Measurements from ENCODE around the gene EPS8L1.
"Not testable (repeated sequence)": the region's sequence is repeated elsewhere in the genome, so short reads cannot be mapped to it uniquely, and the experiment has no call there.

The EPS8L1 gene

GRCh38 chr19:55075371-55075998 is at the start of gene EPS8L1:
EPS8L1 (plus strand) TSS chr19:55075869; CDS start chr19:55076445, 576 bp downstream.
- Histone ChIP-seq H3K4me1 (ENCODE audit: control insufficient read depth, insufficient read depth, low read length) (peaks cover 5% of the 10 kb centered on the region; the same call in 1 of the 2 replicates), H3K9me3 (ENCODE audit: control insufficient read depth, insufficient read depth, low read length) (no peaks in the 10 kb centered on the region), H3K4me3 (ENCODE audit: low read depth, low read length) (peak within 1 kb of the TSS; percentile 47), H3K27ac (ENCODE audit: low read depth, low read length) (no peak within 1 kb of the TSS), H3K36me3 (ENCODE audit: control insufficient read depth, insufficient read depth, low read length) (no peaks in the 10 kb centered on the region), H3K9ac (ENCODE audit: low read depth, low read length) (no peak within 1 kb of the TSS), H3K27me3 (ENCODE audit: control insufficient read depth, insufficient read depth, low read length) (peaks cover 45% of the 10 kb centered on the region)

DNA sequence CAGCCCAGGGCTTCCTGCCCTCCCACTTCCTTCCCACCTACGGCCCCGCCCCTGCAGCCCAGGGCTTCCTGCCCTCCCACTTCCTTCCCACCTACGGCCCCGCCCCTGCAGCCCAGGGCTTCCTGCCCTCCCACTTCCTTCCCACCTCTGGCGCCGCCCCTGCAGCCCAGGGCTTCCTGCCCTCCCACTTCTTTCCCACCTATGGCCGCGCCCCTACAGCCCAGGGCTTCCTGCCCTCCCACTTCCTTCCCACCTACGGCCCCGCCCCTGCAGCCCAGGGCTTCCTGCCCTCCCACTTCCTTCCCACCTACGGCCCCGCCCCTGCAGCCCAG is 48.6 kb upstream of the EPS8L1 start:
- not testable (repeated sequence) for H3K4me3 ChIP-seq (ENCODE audit: low read depth, low read length); H3K27ac ChIP-seq (ENCODE audit: low read depth, low read length)

GRCh38 chr19:55027472-55028337 is 48.0 kb upstream of the EPS8L1 start:
- H3K4me1 ChIP-seq (ENCODE audit: control insufficient read depth, insufficient read depth, low read length) = no peaks in the 10 kb centered on the region
- no peaks in the 10 kb centered on the region for H3K27me3 ChIP-seq (ENCODE audit: control insufficient read depth, insufficient read depth, low read length)
- no peak overlapping the region for H3K9ac ChIP-seq (ENCODE audit: low read depth, low read length)
- H3K27ac ChIP-seq (ENCODE audit: low read depth, low read length) = no peak overlapping the region
- no peaks in the 10 kb centered on the region for H3K9me3 ChIP-seq (ENCODE audit: control insufficient read depth, insufficient read depth, low read length)
- no peak overlapping the region for H3K4me3 ChIP-seq (ENCODE audit: low read depth, low read length)
- H3K36me3 ChIP-seq (ENCODE audit: control insufficient read depth, insufficient read depth, low read length) = no peaks in the 10 kb centered on the region

More for the DNA sequence above, 48.6 kb upstream of the EPS8L1 start:
- not testable (repeated sequence) for H3K27me3 ChIP-seq (ENCODE audit: control insufficient read depth, insufficient read depth, low read length); H3K9me3 ChIP-seq (ENCODE audit: control insufficient read depth, insufficient read depth, low read length); H3K36me3 ChIP-seq (ENCODE audit: control insufficient read depth, insufficient read depth, low read length); H3K9ac ChIP-seq (ENCODE audit: low read depth, low read length); H3K4me1 ChIP-seq (ENCODE audit: control insufficient read depth, insufficient read depth, low read length)

DNA sequence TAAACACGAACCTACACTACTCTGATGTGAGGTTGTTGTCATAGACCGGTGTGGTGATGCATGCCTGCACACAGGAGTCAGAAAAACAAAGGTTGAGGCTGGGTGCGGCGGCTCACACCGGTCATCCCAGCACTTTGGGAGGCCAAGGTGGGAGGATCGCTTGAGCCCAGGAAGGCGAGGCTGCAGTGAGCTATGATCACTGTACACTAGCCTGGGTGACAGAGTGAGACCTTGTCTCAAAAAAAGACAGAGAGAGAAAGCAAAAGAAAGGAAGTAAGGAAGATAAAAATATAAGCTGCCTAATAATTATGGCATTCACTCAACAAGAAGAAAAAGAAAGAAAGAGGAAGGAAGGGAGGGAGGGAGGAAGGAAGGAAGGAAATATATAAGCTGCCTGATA is 46.9 kb upstream of the EPS8L1 start:
- H3K4me3 ChIP-seq (ENCODE audit: low read depth, low read length) = no peak overlapping the region
- H3K36me3 ChIP-seq (ENCODE audit: control insufficient read depth, insufficient read depth, low read length) = no peaks in the 10 kb centered on the region
- H3K9ac ChIP-seq (ENCODE audit: low read depth, low read length) = no peak overlapping the region
- no peaks in the 10 kb centered on the region for H3K4me1 ChIP-seq (ENCODE audit: control insufficient read depth, insufficient read depth, low read length)
- no peak overlapping the region for H3K27ac ChIP-seq (ENCODE audit: low read depth, low read length)
- H3K27me3 ChIP-seq (ENCODE audit: control insufficient read depth, insufficient read depth, low read length) = no peaks in the 10 kb centered on the region
- H3K9me3 ChIP-seq (ENCODE audit: control insufficient read depth, insufficient read depth, low read length) = no peaks in the 10 kb centered on the region

DNA sequence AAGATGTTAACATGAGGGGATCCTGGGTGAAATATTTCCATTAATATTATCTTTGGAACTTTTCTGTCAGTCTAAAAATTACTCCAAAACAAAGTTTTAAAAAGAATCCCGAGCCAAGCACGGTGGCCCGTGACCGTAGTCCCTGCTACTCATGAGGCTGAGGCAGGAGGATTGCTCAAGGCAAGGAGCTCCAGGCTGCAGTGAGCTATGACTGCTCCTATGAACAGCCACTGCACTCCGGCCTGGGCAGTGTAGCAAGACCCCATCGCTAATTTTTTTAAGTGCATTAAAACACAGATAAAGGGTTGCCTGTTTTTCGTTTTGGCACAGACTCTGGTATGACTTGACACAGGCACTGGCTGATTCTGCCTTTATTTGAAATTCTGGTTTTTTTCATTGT is 44.5 kb upstream of the EPS8L1 start:
- H3K27me3 ChIP-seq (ENCODE audit: control insufficient read depth, insufficient read depth, low read length) = no peaks in the 10 kb centered on the region
- no peaks in the 10 kb centered on the region for H3K9me3 ChIP-seq (ENCODE audit: control insufficient read depth, insufficient read depth, low read length)
- no peaks in the 10 kb centered on the region for H3K4me1 ChIP-seq (ENCODE audit: control insufficient read depth, insufficient read depth, low read length)
- no peak overlapping the region for H3K4me3 ChIP-seq (ENCODE audit: low read depth, low read length)
- no peak overlapping the region for H3K27ac ChIP-seq (ENCODE audit: low read depth, low read length)
- H3K36me3 ChIP-seq (ENCODE audit: control insufficient read depth, insufficient read depth, low read length) = no peaks in the 10 kb centered on the region
- H3K9ac ChIP-seq (ENCODE audit: low read depth, low read length) = no peak overlapping the region

DNA sequence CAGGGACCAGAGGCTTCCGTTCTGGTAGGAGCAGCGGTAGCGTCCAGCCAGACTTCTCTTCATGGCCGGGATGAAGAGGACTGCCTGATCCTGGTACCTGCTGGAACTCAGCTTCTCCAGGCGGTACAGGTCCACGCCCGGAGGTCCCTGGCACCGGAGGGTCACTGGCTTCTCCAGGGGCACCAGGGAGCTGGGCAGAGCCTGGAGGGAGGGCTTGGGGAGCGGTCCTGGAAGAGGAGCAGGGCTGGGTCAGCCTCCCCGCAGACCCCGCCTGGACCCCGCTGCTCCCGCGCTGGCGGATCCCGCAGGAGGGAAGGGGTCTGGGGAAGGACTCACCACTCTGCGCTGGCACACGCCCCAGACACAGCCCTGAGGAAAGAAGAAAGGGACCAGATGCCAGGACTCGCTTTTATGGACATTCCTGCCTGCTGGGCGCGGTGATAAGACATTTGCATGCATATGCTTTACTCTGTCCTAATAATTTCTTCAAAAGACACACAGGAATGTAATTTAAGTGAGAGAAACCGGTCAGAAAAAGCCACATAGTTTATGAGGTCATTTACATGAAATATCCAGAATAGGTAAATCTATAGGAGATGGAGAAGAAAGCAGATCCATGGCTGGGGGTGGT is 43.4 kb upstream of the EPS8L1 start:
- no peaks in the 10 kb centered on the region for H3K4me1 ChIP-seq (ENCODE audit: control insufficient read depth, insufficient read depth, low read length)
- no peak overlapping the region for H3K4me3 ChIP-seq (ENCODE audit: low read depth, low read length)
- no peaks in the 10 kb centered on the region for H3K36me3 ChIP-seq (ENCODE audit: control insufficient read depth, insufficient read depth, low read length)
- H3K27ac ChIP-seq (ENCODE audit: low read depth, low read length) = no peak overlapping the region
- no peaks in the 10 kb centered on the region for H3K27me3 ChIP-seq (ENCODE audit: control insufficient read depth, insufficient read depth, low read length)
- H3K9ac ChIP-seq (ENCODE audit: low read depth, low read length) = no peak overlapping the region
- no peaks in the 10 kb centered on the region for H3K9me3 ChIP-seq (ENCODE audit: control insufficient read depth, insufficient read depth, low read length)

- H3K9me3 ChIP-seq (ENCODE audit: control insufficient read depth, insufficient read depth, low read length); H3K27me3 ChIP-seq (ENCODE audit: control insufficient read depth, insufficient read depth, low read length); H3K27ac ChIP-seq (ENCODE audit: low read depth, low read length); H3K9ac ChIP-seq (ENCODE audit: low read depth, low read length); H3K4me3 ChIP-seq (ENCODE audit: low read depth, low read length); H3K4me1 ChIP-seq (ENCODE audit: control insufficient read depth, insufficient read depth, low read length); H3K36me3 ChIP-seq (ENCODE audit: control insufficient read depth, insufficient read depth, low read length): not testable (repeated sequence)
Measured at GRCh38 chr19:55032976-55033643, 42.6 kb upstream of the EPS8L1 start.

DNA sequence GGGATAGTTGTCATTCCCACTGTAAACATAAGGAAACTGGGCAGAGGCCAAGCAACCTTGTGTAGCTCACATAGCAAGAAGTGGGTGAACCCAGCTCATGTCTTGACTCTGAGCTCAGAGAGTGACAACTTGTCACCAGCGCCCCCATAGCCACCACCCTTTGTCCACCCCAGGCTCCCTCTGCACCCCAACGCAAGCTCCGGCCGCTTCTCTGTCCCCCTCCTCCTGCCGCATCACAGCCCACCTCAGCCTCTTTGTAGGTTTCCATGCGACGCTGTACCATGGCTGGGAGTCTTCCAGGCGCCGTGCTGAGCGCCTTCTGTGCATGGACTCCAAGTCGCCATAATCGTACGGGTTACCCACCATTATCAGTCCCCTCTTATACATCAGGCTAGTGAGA is 40.9 kb upstream of the EPS8L1 start:
- Histone ChIP-seq H3K4me1 (ENCODE audit: control insufficient read depth, insufficient read depth, low read length) (no peaks in the 10 kb centered on the region), H3K27me3 (ENCODE audit: control insufficient read depth, insufficient read depth, low read length) (no peaks in the 10 kb centered on the region), H3K9me3 (ENCODE audit: control insufficient read depth, insufficient read depth, low read length) (no peaks in the 10 kb centered on the region), H3K36me3 (ENCODE audit: control insufficient read depth, insufficient read depth, low read length) (no peaks in the 10 kb centered on the region; the same call in 1 of the 2 replicates), H3K9ac (ENCODE audit: low read depth, low read length) (no peak overlapping the region), H3K4me3 (ENCODE audit: low read depth, low read length) (no peak overlapping the region), H3K27ac (ENCODE audit: low read depth, low read length) (no peak overlapping the region)

GRCh38 chr19:55036058-55036457 is 39.6 kb upstream of the EPS8L1 start:
- H3K27ac ChIP-seq (ENCODE audit: low read depth, low read length) = no peak overlapping the region
- no peaks in the 10 kb centered on the region for H3K27me3 ChIP-seq (ENCODE audit: control insufficient read depth, insufficient read depth, low read length)
- no peaks in the 10 kb centered on the region for H3K4me1 ChIP-seq (ENCODE audit: control insufficient read depth, insufficient read depth, low read length)
- no peak overlapping the region for H3K9ac ChIP-seq (ENCODE audit: low read depth, low read length)
- no peaks in the 10 kb centered on the region; the same call in 1 of the 2 replicates for H3K36me3 ChIP-seq (ENCODE audit: control insufficient read depth, insufficient read depth, low read length)
- no peak overlapping the region for H3K4me3 ChIP-seq (ENCODE audit: low read depth, low read length)
- no peaks in the 10 kb centered on the region for H3K9me3 ChIP-seq (ENCODE audit: control insufficient read depth, insufficient read depth, low read length)

DNA sequence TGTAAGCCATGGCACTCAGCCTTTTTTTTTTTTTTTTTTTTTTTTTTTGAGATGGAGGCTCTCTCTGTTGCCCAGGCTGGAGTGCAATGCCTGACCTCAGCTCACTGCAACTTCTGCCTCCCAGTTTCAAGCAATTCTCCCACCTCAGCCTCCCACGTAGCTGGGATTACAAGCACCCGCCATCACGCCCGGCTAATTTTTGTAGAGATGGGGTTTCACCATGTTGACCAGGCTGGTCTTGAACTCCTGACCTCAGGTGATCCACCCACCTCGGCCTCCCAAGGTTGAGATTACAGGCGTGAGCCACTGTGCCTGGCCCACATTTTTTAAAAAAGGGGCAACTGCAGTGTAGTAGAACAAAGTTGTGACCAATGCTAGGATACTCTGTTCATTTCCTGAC is 38.1 kb upstream of the EPS8L1 start:
- not testable (repeated sequence) for H3K4me1 ChIP-seq (ENCODE audit: control insufficient read depth, insufficient read depth, low read length); H3K4me3 ChIP-seq (ENCODE audit: low read depth, low read length); H3K9ac ChIP-seq (ENCODE audit: low read depth, low read length); H3K9me3 ChIP-seq (ENCODE audit: control insufficient read depth, insufficient read depth, low read length); H3K27me3 ChIP-seq (ENCODE audit: control insufficient read depth, insufficient read depth, low read length); H3K27ac ChIP-seq (ENCODE audit: low read depth, low read length)
- peaks cover 12% of the 10 kb centered on the region for H3K36me3 ChIP-seq (ENCODE audit: control insufficient read depth, insufficient read depth, low read length)

GRCh38 chr19:55040654-55041053 is 35.0 kb upstream of the EPS8L1 start:
- not testable (repeated sequence) for H3K27ac ChIP-seq (ENCODE audit: low read depth, low read length); H3K4me3 ChIP-seq (ENCODE audit: low read depth, low read length); H3K9me3 ChIP-seq (ENCODE audit: control insufficient read depth, insufficient read depth, low read length); H3K4me1 ChIP-seq (ENCODE audit: control insufficient read depth, insufficient read depth, low read length); H3K9ac ChIP-seq (ENCODE audit: low read depth, low read length); H3K27me3 ChIP-seq (ENCODE audit: control insufficient read depth, insufficient read depth, low read length)
- peaks cover 34% of the 10 kb centered on the region for H3K36me3 ChIP-seq (ENCODE audit: control insufficient read depth, insufficient read depth, low read length)
